B cell (primary cell): Measurements from ENCODE around the gene EXOC3L1.

Experiments
- CTCF ChIP-seq: fragments of 200-600 bp; IDR thresholded peaks from one replicate; pipeline ENCODE4 v1.8.0; 2022; ENCODE audit warnings: antibody characterized with exemption, mild to moderate bottlenecking
- EZH2 ChIP-seq: IDR thresholded peaks from 2 replicates; pipeline ENCODE4 v1.6.1; 2012; ENCODE audit warnings: borderline replicate concordance, low read depth, mild to moderate bottlenecking, moderate library complexity, low read length; ENCODE audit not compliant: insufficient read depth, poor library complexity, severe bottlenecking

GRCh38 chr16:67180166-67180565 is 9.8 kb downstream of the EXOC3L1 start:
- TF ChIP-seq EZH2 (no peak), CTCF (no peak)
